Gastrocnemius medialis (tissue), 4 donors: ENCODE data around the gene PRKCA. TPM values are rescaled to one million over a fixed set of nuclear protein-coding genes. Genes with fewer than 3 reads are reported as not detected.

Experiments used
- ATAC-seq, 2 donors: fragments of 150-250 bp; one replicate each; pipeline ENCODE4 v1.9.1; 2016
- DNase-seq, 2 donors: peaks; one replicate each; pipeline ENCODE4 v3.0.0-alpha.2; 2019
- H3K27ac ChIP-seq, 4 donors: fragments of 200-600 bp; sonication (generic); 1 replicate in 1 of 4; 2 replicates in 3 of 4; pipeline ENCODE4 v1.5.1; 2016 to 2018; ENCODE audit warnings: mild to moderate bottlenecking in 2 of 4, moderate library complexity in 1 of 4
- H3K27me3 ChIP-seq, 3 donors: fragments of 200-600 bp; sonication (generic) in 2 of 3; 1 replicate in 1 of 3; 2 replicates in 2 of 3; pipeline versions ENCODE4 v1.5.1 to v1.6.0; 2016 to 2019; ENCODE audit warnings: mild to moderate bottlenecking in 1 of 3, moderate library complexity in 1 of 3
- H3K36me3 ChIP-seq, 2 donors: fragments of 200-600 bp; sonication (generic) in 1 of 2; one replicate each; pipeline ENCODE4 v1.5.1; 2017 to 2018
- H3K4me1 ChIP-seq, 2 donors: fragments of 200-600 bp; sonication (generic) in 1 of 2; one replicate each; pipeline ENCODE4 v1.5.1; 2016 to 2017; ENCODE audit warnings: mild to moderate bottlenecking in 2 of 2
- H3K4me3 ChIP-seq, 4 donors: fragments of 200-600 bp; sonication (generic) in 3 of 4; 1 replicate in 1 of 4; 2 replicates in 3 of 4; pipeline ENCODE4 v1.5.1; 2016 to 2019; ENCODE audit warnings: mild to moderate bottlenecking in 2 of 4
- H3K9me3 ChIP-seq, 3 donors: fragments of 200-600 bp; sonication (generic) in 2 of 3; 1 replicate in 1 of 3; 2 replicates in 2 of 3; pipeline ENCODE4 v1.5.1; 2016 to 2019
- CTCF ChIP-seq, 5 experiments: fragments of 450-650 bp in 3 of 5; fragments of 200-600 bp in 2 of 5; sonication (generic) in 2 of 5; IDR thresholded peaks in 4 of 5; conservative IDR thresholded peaks in 1 of 5; 1 replicate in 4 of 5; 2 replicates in 1 of 5; pipeline ENCODE4 v1.5.1; 2016 to 2019; ENCODE audit warnings: antibody characterized with exemption in 5 of 5, mild to moderate bottlenecking in 3 of 5, moderate library complexity in 3 of 5
- POLR2A ChIP-seq, 2 donors: fragments of 450-650 bp; IDR thresholded peaks; one replicate each; pipeline ENCODE4 v1.6.1; 2017; ENCODE audit warnings: antibody characterized with exemption in 2 of 2, mild to moderate bottlenecking in 2 of 2, moderate library complexity in 2 of 2
- in situ Hi-C, 4 donors: fragments of 200-750 bp; cut with MboI; loops; one replicate each; pipeline versions ENCODE4 v1.15.0 to v1.8.0; 2017; ENCODE audit warnings: low sequenced_read_pairs in 4 of 4
- intact Hi-C: fragments of 100-400 bp; cut with DNase I; formaldehyde crosslinking; loops from one replicate; pipeline ENCODE4 v1.15.1; 2023; ENCODE audit warnings: low total_unique reads
- total RNA-seq, 4 donors: library from RNA; depleted of rRNA; stranded (reverse); fragments of >200 nt; gene quantifications; one replicate each; pipeline versions ENCODE4 v1.1.0 to v1.2.3, GENCODE V29; 2016

Gene PRKCA
- total RNA-seq, 4 donors from 2014 or later, result 7.6 to 16.8 (median 11.1) TPM

DNA sequence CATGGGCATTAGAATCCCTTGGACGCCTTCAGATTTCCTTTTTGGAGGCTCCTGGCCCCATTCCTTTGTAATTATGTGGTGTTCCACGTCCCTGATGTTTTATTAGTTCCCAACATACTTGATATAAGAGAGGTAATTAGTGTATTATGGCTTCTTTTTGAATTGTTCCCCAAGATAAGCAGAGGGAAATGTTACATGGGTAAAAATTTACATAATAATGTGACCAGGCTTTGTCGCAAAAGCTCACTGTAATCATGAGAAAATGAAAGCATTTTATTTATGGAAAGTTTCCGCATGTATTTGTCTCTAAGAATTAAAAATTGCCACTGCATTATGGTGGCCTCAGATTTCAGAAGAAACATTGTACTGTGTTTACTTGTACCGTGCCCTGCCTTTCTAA is 177.8 kb downstream of the PRKCA start:
- H3K9me3 ChIP-seq, result no peaks in the 10 kb centered on the region

GRCh38 chr17:66480802-66481201 is 178.4 kb downstream of the PRKCA start:
- H3K27ac ChIP-seq, result no peak overlapping the region

More for the DNA sequence above, 177.8 kb downstream of the PRKCA start:
- Histone ChIP-seq H3K36me3 (no peaks in the 10 kb centered on the region), H3K27ac (no peak overlapping the region), H3K4me3 (no peak overlapping the region), H3K4me1 (no peaks in the 10 kb centered on the region), H3K27me3 (no peaks in the 10 kb centered on the region)
- TF ChIP-seq CTCF (IDR thresholded peaks at IDR 0.05 in 4 of 5, conservative IDR thresholded peaks at IDR 0.05 in 1 of 5) (no peak), POLR2A (IDR thresholded peaks at IDR 0.05) (no peak)
- intact Hi-C loops (no loop called here), in situ Hi-C loops (no loop called here)
- no peak for DNase-seq
- ATAC-seq, result no peak

GRCh38 chr17:66481271-66481670 is 178.9 kb downstream of the PRKCA start:
- no peaks in the 10 kb centered on the region for H3K4me1 ChIP-seq
- in situ Hi-C loops, result no loop called here
- H3K36me3 ChIP-seq, result no peaks in the 10 kb centered on the region
- no peaks in the 10 kb centered on the region for H3K9me3 ChIP-seq
- TF ChIP-seq CTCF (IDR thresholded peaks at IDR 0.05 in 4 of 5, conservative IDR thresholded peaks at IDR 0.05 in 1 of 5) (no peak), POLR2A (IDR thresholded peaks at IDR 0.05) (no peak)
- H3K27ac ChIP-seq, result no peak overlapping the region
- no peaks in the 10 kb centered on the region for H3K27me3 ChIP-seq
- intact Hi-C loops, result no loop called here
- ATAC-seq (no peak), DNase-seq (no peak)
- H3K4me3 ChIP-seq, result no peak overlapping the region

More at GRCh38 chr17:66480802-66481201, 178.4 kb downstream of the PRKCA start:
- Histone ChIP-seq H3K27me3 (no peaks in the 10 kb centered on the region), H3K9me3 (no peaks in the 10 kb centered on the region), H3K4me3 (no peak overlapping the region), H3K36me3 (no peaks in the 10 kb centered on the region), H3K4me1 (no peaks in the 10 kb centered on the region)
- in situ Hi-C loops (no loop called here), intact Hi-C loops (no loop called here)
- ATAC-seq (no peak), DNase-seq (no peak)
- no peak for TF ChIP-seq POLR2A (IDR thresholded peaks at IDR 0.05)
- no peak for TF ChIP-seq CTCF (IDR thresholded peaks at IDR 0.05 in 4 of 5, conservative IDR thresholded peaks at IDR 0.05 in 1 of 5)

DNA sequence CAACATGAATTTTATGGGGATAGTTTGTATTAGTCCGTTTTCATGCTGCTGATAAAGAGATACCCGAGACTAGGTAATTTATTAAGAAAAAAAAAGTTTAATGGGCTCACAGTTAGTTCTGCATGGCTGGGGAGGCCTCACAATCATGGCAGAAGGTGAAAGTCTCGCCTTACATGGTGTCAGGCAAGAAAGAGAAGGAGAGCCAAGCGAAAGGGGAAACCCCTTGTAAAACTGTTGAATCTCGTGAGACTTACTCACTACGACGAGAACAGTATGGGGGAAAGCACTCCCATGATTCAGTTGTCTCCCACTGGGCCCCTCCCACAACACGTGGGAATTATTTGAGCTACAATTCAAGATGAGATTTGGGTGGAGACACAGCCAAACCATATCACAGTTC is 181.5 kb downstream of the PRKCA start:
- H3K36me3 ChIP-seq, result no peaks in the 10 kb centered on the region
- H3K27me3 ChIP-seq, result no peaks in the 10 kb centered on the region
- no peak overlapping the region for H3K27ac ChIP-seq
- no peak for ATAC-seq
- DNase-seq, result no peak
- in situ Hi-C loops, result no loop called here
- H3K4me1 ChIP-seq, result no peaks in the 10 kb centered on the region
- intact Hi-C loops, result no loop called here
- H3K9me3 ChIP-seq, result no peaks in the 10 kb centered on the region
- TF ChIP-seq POLR2A (IDR thresholded peaks at IDR 0.05), result no peak
- no peak for TF ChIP-seq CTCF (IDR thresholded peaks at IDR 0.05 in 4 of 5, conservative IDR thresholded peaks at IDR 0.05 in 1 of 5)
- no peak overlapping the region for H3K4me3 ChIP-seq

DNA sequence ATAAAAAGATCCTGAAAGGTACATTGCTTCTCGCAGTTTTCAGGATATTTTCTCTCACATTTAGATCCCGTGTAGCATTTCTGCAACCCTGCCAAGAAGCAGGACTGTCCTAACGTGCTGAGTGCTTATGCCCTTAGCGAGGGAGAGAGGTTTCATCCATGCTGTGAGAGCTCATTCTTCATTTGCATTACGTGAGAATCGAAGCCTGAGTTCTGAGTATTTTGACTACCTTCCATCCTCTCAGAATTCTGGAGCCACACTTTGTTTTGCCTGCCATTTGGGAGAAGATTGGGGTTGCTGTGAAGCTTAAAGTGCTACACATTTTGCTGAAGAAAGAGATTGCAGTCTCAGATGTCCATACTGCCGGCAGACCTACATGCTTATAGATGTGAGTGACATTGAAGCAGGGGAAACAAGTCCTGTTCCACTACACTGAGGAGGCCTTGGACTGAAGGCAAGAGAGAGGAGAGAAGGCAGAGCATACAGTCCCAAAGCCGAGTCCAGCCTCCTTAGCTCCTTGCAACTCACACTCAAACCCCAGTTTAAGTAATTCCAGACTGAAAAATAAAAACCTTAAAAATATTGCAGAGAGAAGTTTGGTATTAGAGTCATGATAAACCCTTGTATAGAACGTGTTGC is 183.0 kb downstream of the PRKCA start:
- Histone ChIP-seq H3K4me1 (no peaks in the 10 kb centered on the region), H3K36me3 (no peaks in the 10 kb centered on the region), H3K27ac (no peak overlapping the region), H3K27me3 (no peaks in the 10 kb centered on the region), H3K4me3 (no peak overlapping the region), H3K9me3 (no peaks in the 10 kb centered on the region)
- no peak for ATAC-seq
- TF ChIP-seq CTCF (IDR thresholded peaks at IDR 0.05 in 4 of 5, conservative IDR thresholded peaks at IDR 0.05 in 1 of 5) (no peak), POLR2A (IDR thresholded peaks at IDR 0.05) (no peak)
- intact Hi-C loops, result no loop called here
- DNase-seq, result no peak
- in situ Hi-C loops, result no loop called here
